Kidney (tissue), 14 donors: ENCODE results near the gene EIF2S2. TPM values are rescaled to one million over a fixed set of nuclear protein-coding genes. Genes with fewer than 3 reads are reported as not detected.

Experiments
- DNase-seq, 5 donors: peaks; one replicate each; pipeline ENCODE4 v3.0.0-alpha.2; 2013 to 2020
- FAIRE-seq: peaks from 2 replicates; lab custom pipeline; 2012; peaks lifted over from hg19 to GRCh38; lab: Jason Lieb, UNC
- H3K27ac ChIP-seq, 2 donors: one replicate each; pipeline ENCODE4 v1.7.0; 2013; ENCODE audit warnings: low read depth in 2 of 2, low read length in 2 of 2, inconsistent platforms in 1 of 2
- H3K27me3 ChIP-seq: one replicate; pipeline ENCODE4 v1.7.1; 2013; ENCODE audit warnings: low read length, inconsistent platforms; ENCODE audit not compliant: control insufficient read depth, insufficient read depth
- H3K36me3 ChIP-seq, 3 donors: one replicate each; pipeline versions ENCODE4 v1.7.0 to v1.7.1; 2013; ENCODE audit warnings: low read length in 3 of 3, control low read depth in 1 of 3, inconsistent platforms in 1 of 3; ENCODE audit not compliant: insufficient read depth in 3 of 3, control insufficient read depth in 2 of 3
- H3K4me1 ChIP-seq, 3 donors: one replicate each; pipeline versions ENCODE4 v1.7.0 to v1.7.1; 2013; ENCODE audit warnings: low read length in 3 of 3, inconsistent platforms in 1 of 3, low read depth in 1 of 3; ENCODE audit not compliant: control insufficient read depth in 2 of 3, insufficient read depth in 2 of 3
- H3K4me3 ChIP-seq, 3 donors: one replicate each; pipeline versions ENCODE4 v1.7.0 to v1.8.1; 2013; ENCODE audit warnings: low read length in 3 of 3, control low read depth in 1 of 3, inconsistent platforms in 1 of 3
- H3K9ac ChIP-seq, 3 donors: one replicate each; pipeline versions ENCODE4 v1.7.0 to v1.7.1; 2013; ENCODE audit warnings: low read length in 3 of 3, control low read depth in 1 of 3, inconsistent platforms in 1 of 3
- H3K9me3 ChIP-seq, 3 donors: one replicate each; pipeline versions ENCODE4 v1.7.0 to v1.7.1; 2013; ENCODE audit warnings: low read length in 3 of 3, control low read depth in 1 of 3, inconsistent platforms in 1 of 3; ENCODE audit not compliant: control insufficient read depth in 2 of 3, insufficient read depth in 1 of 3
- intact Hi-C: fragments of 100-400 bp; cut with DNase I; formaldehyde crosslinking; loops from one replicate; pipeline ENCODE4 v1.11.1; 2022
- polyA plus RNA-seq: library from polyadenylated mRNA; stranded (reverse); fragments of 350-450 nt; fragmentation: Illumina TruSeq; extraction: RNeasy Lipid Tissue Mini Kit (QIAGEN cat#74804); gene quantifications from one replicate; pipeline ENCODE4 v1.2.3, GENCODE V29; 2014; ENCODE audit warnings: low read depth, low replicate concordance; ENCODE audit not compliant: insufficient read depth
- total RNA-seq: library from RNA; stranded (reverse); fragmentation: NEBNext Ultra II Directional; extraction: Animal tissue kit (Norgen Biotek cat#: 25700); gene quantifications from one replicate; pipeline ENCODE4 v1.2.1, GENCODE V29; 2021
- TF ChIP-seq, protein P1 (sequence below): IDR thresholded peaks from 3 replicates; pipeline ENCODE4 v1.5.1; 2012; ENCODE audit warnings: mild to moderate bottlenecking, moderate library complexity, borderline replicate concordance; ENCODE audit not compliant: insufficient read depth; ENCODE audit errors: extremely low read depth
- donor health status: control.
- donor health status: control.
- donor health status: control.
- donor health status: control.
- donor health status: control.
- donor health status: DM: yes; HTN: yes; CAD: no.
- donor health status: Normal renal cell carcinoma (clear cell type).

Gene EIF2S2
- total and polyA plus RNA-seq, 2 donors from 2014 or later: 51.2 to 60.3 TPM

DNA sequence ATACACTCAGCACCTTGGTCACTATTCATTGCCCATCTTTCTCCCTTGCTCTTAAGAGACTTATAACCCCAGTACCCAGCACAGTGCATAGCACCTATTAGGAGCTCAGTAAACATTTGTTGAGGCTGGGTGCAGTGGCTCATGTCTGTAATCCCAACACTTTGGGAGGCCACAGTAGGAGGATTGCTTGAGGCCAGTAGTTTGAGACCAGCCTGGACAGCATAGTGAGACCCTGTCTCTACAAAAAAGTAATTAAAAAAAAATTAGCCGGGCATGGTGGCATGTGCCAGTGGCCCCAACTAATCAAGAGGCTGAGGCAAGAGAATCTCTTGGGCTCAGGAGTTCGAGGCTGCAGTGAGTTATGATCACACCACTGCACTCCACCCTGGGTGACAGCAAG is 8.2 kb upstream of the EIF2S2 start:
- TF ChIP-seq, protein P1, sequence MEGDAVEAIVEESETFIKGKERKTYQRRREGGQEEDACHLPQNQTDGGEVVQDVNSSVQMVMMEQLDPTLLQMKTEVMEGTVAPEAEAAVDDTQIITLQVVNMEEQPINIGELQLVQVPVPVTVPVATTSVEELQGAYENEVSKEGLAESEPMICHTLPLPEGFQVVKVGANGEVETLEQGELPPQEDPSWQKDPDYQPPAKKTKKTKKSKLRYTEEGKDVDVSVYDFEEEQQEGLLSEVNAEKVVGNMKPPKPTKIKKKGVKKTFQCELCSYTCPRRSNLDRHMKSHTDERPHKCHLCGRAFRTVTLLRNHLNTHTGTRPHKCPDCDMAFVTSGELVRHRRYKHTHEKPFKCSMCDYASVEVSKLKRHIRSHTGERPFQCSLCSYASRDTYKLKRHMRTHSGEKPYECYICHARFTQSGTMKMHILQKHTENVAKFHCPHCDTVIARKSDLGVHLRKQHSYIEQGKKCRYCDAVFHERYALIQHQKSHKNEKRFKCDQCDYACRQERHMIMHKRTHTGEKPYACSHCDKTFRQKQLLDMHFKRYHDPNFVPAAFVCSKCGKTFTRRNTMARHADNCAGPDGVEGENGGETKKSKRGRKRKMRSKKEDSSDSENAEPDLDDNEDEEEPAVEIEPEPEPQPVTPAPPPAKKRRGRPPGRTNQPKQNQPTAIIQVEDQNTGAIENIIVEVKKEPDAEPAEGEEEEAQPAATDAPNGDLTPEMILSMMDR: no peak
- no peak for FAIRE-seq
- Histone ChIP-seq H3K4me1 (no peaks in the 10 kb centered on the region), H3K9me3 (no peaks in the 10 kb centered on the region), H3K27me3 (no peaks in the 10 kb centered on the region), H3K27ac (no peak overlapping the region), H3K4me3 (no peak overlapping the region), H3K36me3 (no peaks in the 10 kb centered on the region), H3K9ac (no peak overlapping the region)
- intact Hi-C loops: no loop called here
- no peak for DNase-seq

DNA sequence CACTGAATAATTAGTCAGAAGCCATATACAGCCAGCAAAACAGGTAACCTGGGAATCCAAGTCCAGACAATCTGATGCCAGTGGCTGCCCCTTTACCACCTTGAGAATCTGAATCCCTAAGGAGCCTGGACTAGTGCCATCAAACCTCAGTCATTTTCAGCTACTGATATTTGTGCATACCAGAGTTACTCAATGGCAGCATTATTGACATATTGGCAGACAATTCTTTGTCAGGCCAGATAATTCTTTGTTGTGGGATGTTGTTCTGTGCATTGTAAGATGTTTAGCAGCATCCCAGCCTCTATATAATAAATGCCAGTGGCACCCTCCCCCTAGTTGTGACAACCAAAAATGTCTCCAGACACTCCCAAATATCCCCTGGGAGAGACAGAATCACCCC is 3.2 kb upstream of the EIF2S2 start:
- FAIRE-seq (no peak), DNase-seq (no peak)
- Histone ChIP-seq H3K9ac (no peak overlapping the region), H3K36me3 (no peaks in the 10 kb centered on the region), H3K4me1 (peaks cover 4 to 8% (median 6%) of the 10 kb centered on the region in 3 donors), H3K4me3 (no peak overlapping the region), H3K27me3 (no peaks in the 10 kb centered on the region), H3K27ac (no peak overlapping the region), H3K9me3 (no peaks in the 10 kb centered on the region)
- TF ChIP-seq, protein P1: no peak
- intact Hi-C loops: no loop called here

DNA sequence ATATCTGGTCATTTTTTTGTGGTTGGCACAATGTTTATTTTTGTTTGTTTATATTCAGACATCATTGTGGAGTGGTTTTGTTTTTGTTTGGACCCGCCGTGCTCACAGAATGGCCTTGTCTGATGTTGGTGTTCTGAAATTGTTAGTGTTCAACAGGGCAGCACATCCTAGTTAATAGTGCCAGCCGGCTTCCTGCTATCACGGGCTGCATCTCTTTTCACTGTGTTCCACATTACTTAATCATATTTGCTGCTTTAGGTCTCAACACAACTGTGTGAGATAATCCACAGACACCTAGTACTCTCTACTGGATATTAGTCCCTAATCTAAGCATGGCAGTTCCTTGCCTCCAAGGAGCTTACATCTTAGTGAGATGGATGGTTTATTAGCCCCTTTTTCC is 2.8 kb upstream of the EIF2S2 start:
- no peak for DNase-seq
- intact Hi-C loops: no loop called here
- H3K4me3 ChIP-seq: no peak overlapping the region
- no peaks in the 10 kb centered on the region for H3K9me3 ChIP-seq
- FAIRE-seq: no peak
- TF ChIP-seq, protein P1: no peak
- H3K4me1 ChIP-seq: peaks cover 6 to 9% (median 8%) of the 10 kb centered on the region in 3 donors
- no peaks in the 10 kb centered on the region for H3K27me3 ChIP-seq
- H3K36me3 ChIP-seq: no peaks in the 10 kb centered on the region
- no peak overlapping the region for H3K9ac ChIP-seq
- no peak overlapping the region for H3K27ac ChIP-seq

DNA sequence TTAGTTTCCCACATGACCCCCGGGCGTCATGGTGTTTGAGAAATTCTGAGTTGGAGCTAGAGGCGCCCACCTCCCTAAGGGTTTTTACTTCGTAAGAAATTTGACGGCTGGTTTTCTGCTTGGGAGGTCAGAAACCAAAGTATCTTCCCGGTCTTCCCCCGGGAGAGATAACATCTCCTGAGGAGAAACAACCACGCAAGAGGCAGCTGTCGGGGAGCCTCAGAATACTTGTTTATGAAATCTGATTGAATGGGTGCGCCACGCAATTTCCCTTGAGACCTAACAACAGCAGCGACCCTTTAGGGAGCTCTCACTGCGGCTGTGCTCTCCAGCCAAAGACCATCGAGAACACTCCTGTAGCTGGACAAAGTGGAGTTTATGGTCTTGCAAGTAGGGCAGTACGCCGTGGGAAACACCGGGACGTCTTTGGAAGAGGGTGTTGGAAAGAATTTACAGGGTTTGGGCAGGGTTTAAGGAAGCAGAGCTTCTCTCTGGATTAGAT is 608 bp upstream of the EIF2S2 start:
- peak overlapping the region; percentile 5 to 89 (median 80) for H3K9ac ChIP-seq
- no peak for FAIRE-seq
- no peaks in the 10 kb centered on the region for H3K27me3 ChIP-seq
- intact Hi-C loops: no loop called here
- peak in 4 of 5 donors; percentile 40 to 74 (median 69) for DNase-seq
- H3K27ac ChIP-seq: peak overlapping the region; percentile 28 to 97
- H3K36me3 ChIP-seq: no peaks in the 10 kb centered on the region
- peak overlapping the region; percentile 63 to 90 (median 90) for H3K4me3 ChIP-seq
- no peaks in the 10 kb centered on the region for H3K9me3 ChIP-seq
- TF ChIP-seq, protein P1: no peak
- H3K4me1 ChIP-seq: peaks cover 6 to 14% (median 9%) of the 10 kb centered on the region in 3 donors
